PFSK-1 (cell line): ENCODE results near the gene TPST1.

ENCODE experiments used
- FOXP2 ChIP-seq: optimal IDR thresholded peaks from 2 replicates; pipeline ENCODE3; 2011; ENCODE audit warnings: borderline replicate concordance, control low read depth, inconsistent platforms; ENCODE audit not compliant: insufficient read depth; ENCODE audit errors: extremely low read length, extremely low read depth
- SIN3A ChIP-seq: IDR thresholded peaks from 2 replicates; pipeline ENCODE4 v1.6.1; 2012; ENCODE audit warnings: mild to moderate bottlenecking, low read length, moderate library complexity, borderline replicate concordance; ENCODE audit not compliant: insufficient read depth
- TAF1 ChIP-seq: IDR thresholded peaks from 2 replicates; pipeline ENCODE4 v1.6.1; 2012; ENCODE audit warnings: low read length, control low read depth, borderline replicate concordance; ENCODE audit not compliant: insufficient read depth

DNA sequence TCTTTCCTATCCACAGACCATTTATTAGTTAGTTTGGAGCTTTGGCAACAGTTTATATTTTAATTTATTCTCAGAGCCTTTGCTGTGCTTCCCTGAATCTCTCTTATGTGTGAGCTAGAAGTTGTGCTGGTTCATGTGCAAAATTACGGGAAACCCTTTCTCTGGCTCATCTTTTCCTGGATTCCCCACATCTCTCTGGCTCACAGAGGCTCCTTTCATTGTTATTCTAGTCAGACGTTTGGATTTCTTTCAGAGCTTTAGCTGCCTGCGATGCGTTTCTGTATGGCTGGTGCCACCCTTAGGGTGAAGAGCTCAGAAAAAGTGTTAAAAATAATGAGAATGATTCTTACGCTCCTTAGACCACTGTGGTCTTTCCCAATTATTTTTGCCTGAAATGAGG, 53.3 kb downstream of the TPST1 start:
- TF ChIP-seq TAF1 (no peak), SIN3A (no peak), FOXP2 (no peak)
